HK-2 (cell line): Measurements from ENCODE around the gene CEP126.
A peak's percentile ranks its signal among the peaks of the same experiment; 100 is the strongest.
"Not testable (repeated sequence)": the region's sequence is repeated elsewhere in the genome, so short reads cannot be mapped to it uniquely, and the experiment has no call there.

Source experiments
- DNase-seq: peaks from one replicate; pipeline ENCODE4 v3.0.0-alpha.2; 2018; ENCODE audit not compliant: unreplicated experiment

CEP126 gene

GRCh38 chr11:101931692-101932091, 16.9 kb downstream of the CEP126 start:
- DNase-seq, result no peak

DNA sequence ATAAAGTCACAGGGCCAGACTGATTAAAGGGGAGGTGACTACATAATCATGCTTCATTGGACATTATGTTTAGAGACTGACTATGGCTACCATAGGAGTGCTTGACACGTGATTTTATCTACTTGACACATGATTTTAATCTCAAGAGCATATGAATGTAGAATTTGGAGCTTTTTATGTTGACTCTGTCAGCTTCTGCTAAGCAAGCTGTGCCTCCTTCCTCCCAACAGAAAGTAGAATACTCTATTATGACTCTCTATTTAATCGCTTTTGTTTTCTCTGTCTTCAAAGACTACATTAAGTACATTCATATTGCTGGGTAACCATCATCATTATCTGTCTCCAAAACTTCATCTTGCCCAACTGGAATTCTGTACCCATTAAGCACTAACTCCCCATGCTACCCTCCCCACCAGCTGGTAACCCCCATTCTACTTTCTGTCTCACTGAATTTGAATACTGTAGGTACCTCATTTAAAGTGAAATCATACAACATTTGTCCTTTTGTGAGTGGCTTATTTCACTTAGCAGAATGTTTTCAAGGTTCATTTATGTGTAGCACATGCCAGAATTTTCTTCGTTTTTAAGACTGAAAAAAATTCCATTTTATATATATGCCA, 26.2 kb downstream of the CEP126 start:
- no peak for DNase-seq

DNA sequence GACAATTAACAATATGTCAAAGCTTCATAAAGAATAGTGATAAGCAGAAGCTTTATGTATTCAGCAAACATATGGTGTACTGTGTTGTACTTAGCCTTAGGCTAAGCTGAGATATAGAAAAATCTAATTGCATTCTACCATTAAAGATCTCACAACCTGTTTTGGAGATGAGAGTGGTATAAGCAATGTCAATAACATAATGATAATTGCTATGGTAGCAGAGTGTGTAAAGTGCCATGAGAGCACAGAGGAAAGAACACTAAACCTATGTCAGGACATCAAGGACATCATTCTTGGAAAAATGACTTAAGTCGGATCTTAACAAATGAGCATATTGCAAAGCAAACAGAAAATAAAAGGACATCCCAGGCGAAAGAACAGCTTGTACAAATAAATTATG, 30.1 kb downstream of the CEP126 start:
- DNase-seq, result no peak

GRCh38 chr11:101945448-101945847, 30.6 kb downstream of the CEP126 start:
- no peak for DNase-seq

DNA sequence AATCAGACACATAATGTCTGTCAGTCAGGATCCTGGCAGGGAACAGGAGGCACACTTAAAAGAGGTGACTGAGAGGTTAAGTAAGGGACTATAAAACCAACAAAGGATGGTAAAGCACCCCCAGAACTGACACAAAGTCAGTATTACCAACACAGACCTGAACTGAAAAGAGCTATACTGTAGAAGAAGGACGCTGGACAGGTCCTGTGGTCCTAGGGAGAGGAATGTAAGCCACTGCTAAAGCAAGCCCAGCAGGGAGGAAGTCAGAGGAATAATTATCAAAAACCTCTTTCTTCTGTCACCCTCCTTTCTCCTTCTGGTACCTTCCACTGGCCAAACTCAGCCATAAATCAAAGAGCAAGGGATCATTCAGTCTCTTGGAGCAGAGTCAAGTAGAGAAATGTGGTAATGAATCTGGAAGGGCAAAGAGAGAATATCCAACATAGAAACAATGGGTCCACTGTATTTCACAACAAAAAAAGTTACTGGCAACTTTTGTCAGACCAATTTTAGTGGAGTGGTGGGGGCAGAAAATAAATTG, 34.9 kb downstream of the CEP126 start:
- no peak for DNase-seq

DNA sequence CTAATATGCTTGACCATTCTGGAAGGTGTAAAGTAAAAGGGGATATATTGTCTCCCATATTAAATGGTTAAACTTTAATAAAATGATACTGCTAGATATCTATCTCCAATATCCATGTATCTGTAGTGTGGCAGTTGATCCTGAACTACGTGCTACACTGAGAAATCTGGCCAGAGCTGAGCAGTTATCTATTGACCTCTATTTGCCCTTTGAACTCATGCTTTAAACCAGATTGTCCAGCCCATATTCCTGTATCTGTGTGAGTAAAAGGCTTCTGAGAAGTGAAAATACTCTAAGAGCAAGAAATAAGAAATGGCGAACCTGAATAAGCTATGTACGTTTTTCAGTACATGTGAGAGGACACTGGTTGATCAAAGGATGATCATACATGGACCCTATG, 40.5 kb downstream of the CEP126 start:
- DNase-seq, result no peak

GRCh38 chr11:101955701-101956100, 40.9 kb downstream of the CEP126 start:
- DNase-seq, result no peak

DNA sequence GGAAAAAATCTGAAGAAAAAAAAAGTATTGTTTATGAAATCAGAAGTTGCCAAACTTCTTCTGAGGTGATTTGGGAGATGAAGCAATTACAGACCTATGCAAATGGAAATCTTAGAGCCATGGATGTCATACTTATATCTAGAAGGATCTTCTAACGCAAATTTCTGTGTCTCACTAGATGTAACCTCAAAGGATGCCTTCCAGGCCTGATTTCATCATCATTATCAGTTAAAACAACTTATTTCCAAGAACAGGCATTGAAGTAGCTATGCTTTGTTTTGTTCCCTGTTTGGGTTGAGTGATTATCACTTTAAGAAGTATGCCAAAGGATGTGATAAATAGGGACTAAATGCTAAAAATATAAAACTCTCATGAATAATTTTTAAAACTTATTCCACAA, 45.4 kb downstream of the CEP126 start:
- DNase-seq, result no peak

DNA sequence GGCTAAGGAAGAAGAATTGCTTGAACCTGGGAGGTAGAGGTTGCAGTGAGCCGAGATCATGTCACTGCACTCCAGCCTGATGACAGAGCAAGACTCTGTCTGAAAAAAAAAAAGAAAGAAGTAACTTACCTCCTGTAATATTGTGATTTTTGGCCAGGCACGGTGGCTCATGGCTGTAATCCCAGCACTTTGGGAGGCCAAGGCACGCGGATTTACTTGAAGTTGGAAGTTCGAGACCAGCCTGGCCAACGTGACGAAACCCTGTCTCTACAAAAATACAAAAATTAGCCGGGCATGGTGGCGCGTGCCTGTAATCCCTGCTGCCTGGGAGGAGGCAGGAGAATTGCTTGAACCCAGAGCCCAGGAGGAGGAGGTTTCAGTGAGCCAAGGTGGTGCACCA, 49.4 kb downstream of the CEP126 start:
- DNase-seq, result not testable (repeated sequence)

DNA sequence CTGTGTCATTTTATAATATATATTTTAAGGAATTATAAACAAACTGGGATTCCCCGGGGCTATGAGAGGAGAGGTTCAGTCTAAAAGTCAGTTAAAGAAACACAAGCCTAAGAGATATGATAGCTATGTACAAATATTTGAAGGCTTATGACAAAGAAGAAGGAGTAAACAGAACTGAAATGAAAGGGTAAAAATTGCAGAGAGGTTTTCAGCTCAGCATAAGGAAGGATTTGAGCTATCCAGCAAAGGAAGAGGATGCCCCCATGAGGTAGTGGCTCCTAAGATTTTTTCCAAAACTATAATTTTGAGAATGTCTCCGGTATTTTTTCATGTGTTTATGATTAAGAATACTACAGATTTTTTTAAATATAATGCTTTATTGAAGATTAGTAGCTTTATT, 59.4 kb downstream of the CEP126 start:
- DNase-seq, result no peak

- no peak for DNase-seq
Measured at GRCh38 chr11:101974771-101975170, 60.0 kb downstream of the CEP126 start.

DNA sequence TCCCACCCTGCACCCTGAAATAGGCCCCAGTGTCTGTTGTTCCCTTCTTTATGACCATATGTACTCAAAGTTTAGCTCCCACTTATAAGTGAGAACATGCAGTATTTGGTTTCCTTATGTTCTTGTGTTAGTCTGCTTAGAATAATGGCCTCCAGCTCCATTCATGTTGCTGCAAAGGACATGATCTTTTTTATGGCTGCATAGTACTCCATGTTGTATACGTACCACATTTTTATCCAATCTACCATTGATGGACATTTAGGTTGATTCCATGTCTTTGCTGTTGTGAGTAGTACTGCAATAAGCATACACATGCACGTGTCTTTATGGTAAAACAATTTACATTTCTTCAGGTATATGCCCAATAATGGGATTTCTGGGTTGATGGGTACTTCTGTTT, 60.9 kb downstream of the CEP126 start:
- no peak for DNase-seq

DNA sequence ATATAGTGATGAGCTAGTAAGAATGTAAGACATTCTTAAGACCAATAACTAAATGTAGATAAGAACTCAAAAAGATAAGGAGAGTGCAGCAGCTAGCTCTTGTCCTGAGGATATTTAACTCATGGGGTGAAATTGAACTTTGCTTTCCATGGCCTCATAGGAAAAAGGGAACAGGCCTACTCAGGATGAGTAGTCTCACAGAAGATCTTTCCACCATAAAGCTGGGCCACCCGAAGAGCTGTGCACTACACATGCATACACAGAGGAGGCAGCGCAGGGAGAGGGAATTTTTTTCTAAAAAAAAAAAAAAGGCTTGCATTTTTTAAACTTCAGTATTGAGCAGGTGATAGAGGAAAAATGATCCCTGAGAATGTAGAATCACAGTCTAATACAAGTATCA, 72.6 kb downstream of the CEP126 start:
- DNase-seq, result no peak

GRCh38 chr11:101993172-101993571, 78.4 kb downstream of the CEP126 start:
- no peak for DNase-seq

GRCh38 chr11:101994052-101994469, 79.3 kb downstream of the CEP126 start:
- not testable (repeated sequence) for DNase-seq

- no peak for DNase-seq
Measured at GRCh38 chr11:101996111-101996510, 81.3 kb downstream of the CEP126 start.

GRCh38 chr11:102001657-102002338, 87.0 kb downstream of the CEP126 start:
- DNase-seq, result no peak

DNA sequence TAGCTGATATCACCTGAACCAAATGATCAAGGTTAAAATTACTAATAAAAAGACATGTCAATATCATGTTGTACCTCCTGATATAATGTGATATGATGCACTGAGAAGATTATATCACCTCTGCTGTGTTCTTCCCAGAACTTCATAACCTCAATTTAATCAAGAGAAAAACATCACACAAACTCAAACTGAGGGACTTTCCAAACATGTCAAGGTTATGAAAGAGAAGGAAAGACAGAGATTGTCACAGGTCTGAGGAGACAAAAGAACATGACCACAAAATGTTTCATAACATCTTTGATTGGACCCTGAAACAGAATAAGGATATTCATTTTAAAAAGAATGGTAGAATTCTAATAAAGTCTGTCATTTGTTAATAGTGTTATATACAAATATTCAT, 89.4 kb downstream of the CEP126 start:
- no peak for DNase-seq

DNA sequence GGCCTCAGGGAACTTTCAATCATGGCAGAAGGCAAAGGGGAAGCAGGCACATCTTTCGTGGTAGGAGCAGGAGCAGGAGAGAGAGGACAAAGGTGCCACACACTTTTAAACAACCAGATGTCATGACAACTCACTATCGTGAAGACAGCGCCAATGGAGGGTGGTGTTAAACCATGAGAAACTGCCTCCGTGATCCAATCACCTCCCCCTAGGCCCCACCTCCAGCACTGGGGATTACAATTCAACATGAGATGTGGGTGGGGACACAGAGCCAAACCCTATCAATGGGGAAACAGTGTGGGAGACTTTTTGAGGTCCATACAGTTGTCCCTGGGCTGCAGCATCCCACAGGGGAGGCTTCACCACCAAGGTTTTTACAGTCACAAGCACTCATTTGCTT, 90.5 kb downstream of the CEP126 start:
- no peak for DNase-seq

DNA sequence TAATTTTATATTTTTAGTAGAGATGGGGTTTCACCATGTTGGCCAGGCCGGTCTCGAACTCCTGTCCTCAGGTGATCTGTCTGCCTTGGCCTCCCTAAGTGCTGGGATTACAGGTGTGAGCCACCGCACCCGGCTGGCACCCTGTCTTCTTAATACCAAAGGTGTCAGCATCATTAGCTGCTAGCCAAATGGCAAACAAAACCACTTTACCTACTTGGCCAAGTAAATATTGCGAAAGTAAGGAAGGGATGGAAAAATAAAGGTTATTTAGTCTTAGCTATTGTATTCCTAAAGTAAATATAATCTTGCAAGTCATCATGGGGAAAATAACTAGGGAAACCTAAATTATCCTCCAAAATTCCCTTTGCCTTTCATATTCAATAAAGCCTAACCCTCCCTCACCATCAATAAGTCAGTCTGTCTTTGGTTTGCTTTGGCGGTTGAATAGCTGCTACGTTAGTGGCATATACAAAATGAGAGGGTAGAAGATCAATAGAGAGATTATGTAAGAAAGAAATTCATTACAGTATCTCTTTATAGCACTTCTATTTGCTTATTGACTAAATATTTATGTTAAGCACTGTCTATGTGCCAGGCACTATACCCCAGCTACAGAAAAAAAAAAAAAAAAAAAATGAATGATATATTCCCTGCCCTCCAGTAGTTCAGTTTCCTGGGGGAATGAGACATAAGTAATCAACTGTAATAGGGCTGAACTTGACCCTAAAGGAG, 92.2 kb downstream of the CEP126 start:
- DNase-seq, result no peak

GRCh38 chr11:102007567-102008437, 93.0 kb downstream of the CEP126 start:
- DNase-seq, result peak; percentile 4
